GM23338 (cell line): ENCODE results near the gene TSC22D1. TPM values are rescaled to one million over a fixed set of nuclear protein-coding genes. Genes with fewer than 3 reads are reported as not detected.

Source experiments
- ATAC-seq: fragments of 200-7000 bp; cut with Tn5 transposase; 3 replicates; pipeline ENCODE4 v1.9.1; 2020
- DNase-seq: peaks from one replicate; pipeline ENCODE4 v3.0.0-alpha.2; 2015; ENCODE audit warnings: low spot score
- H2AFZ ChIP-seq: fragments of 200-600 bp; sonication (generic); 2 replicates; pipeline ENCODE4 v1.8.0; 2016; ENCODE audit warnings: antibody characterized with exemption, mild to moderate bottlenecking, moderate library complexity
- H3F3A ChIP-seq: fragments of 200-600 bp; sonication (generic); replicated peaks from 2 replicates; pipeline ENCODE4 v1.8.0; 2017; ENCODE audit warnings: antibody characterized with exemption, mixed run types, low read depth
- H3K27ac ChIP-seq: fragments of 200-600 bp; sonication (generic); 2 replicates; pipeline ENCODE4 v1.6.1; 2016; ENCODE audit warnings: low read depth
- H3K27me3 ChIP-seq: fragments of 200-600 bp; sonication (generic); 2 replicates; pipeline ENCODE4 v1.8.0; 2016; ENCODE audit warnings: mild to moderate bottlenecking, mixed run types, moderate library complexity; ENCODE audit not compliant: insufficient read depth
- H3K36me3 ChIP-seq: fragments of 200-600 bp; sonication (generic); 2 replicates; pipeline ENCODE4 v1.8.0; 2016; ENCODE audit warnings: mild to moderate bottlenecking; ENCODE audit not compliant: insufficient read depth
- H3K4me1 ChIP-seq: fragments of 200-600 bp; sonication (generic); 2 replicates; pipeline ENCODE4 v1.8.0; 2016; ENCODE audit warnings: mild to moderate bottlenecking, moderate library complexity; ENCODE audit not compliant: insufficient read depth
- H3K4me2 ChIP-seq: fragments of 200-600 bp; sonication (generic); 2 replicates; pipeline ENCODE4 v1.7.1; 2017; ENCODE audit warnings: mixed run types
- H3K4me3 ChIP-seq: fragments of 200-600 bp; sonication (generic); 2 replicates; pipeline ENCODE4 v1.6.1; 2016; ENCODE audit warnings: mixed run types
- H3K79me2 ChIP-seq: fragments of 200-600 bp; sonication (generic); replicated peaks from 2 replicates; pipeline ENCODE4 v1.8.0; 2017; ENCODE audit warnings: mild to moderate bottlenecking; ENCODE audit not compliant: insufficient read depth
- H3K9me2 ChIP-seq: fragments of 200-600 bp; sonication (generic); 2 replicates; pipeline ENCODE4 v1.8.0; 2017; ENCODE audit not compliant: insufficient read depth
- H4K20me1 ChIP-seq: fragments of 200-600 bp; sonication (generic); replicated peaks from 2 replicates; pipeline ENCODE4 v1.8.0; 2017; ENCODE audit warnings: mild to moderate bottlenecking; ENCODE audit not compliant: insufficient read depth
- H3K27ac Mint-ChIP-seq: 2 replicates; pipeline ENCODE4 v1.8.0; 2020; ENCODE audit warnings: inconsistent platforms, mild to moderate bottlenecking, moderate library complexity, mixed read lengths
- H3K27me3 Mint-ChIP-seq: 3 replicates; pipeline ENCODE4 v1.8.0; 2022; ENCODE audit warnings: low read depth, mild to moderate bottlenecking, moderate library complexity, mixed read lengths, inconsistent platforms; ENCODE audit not compliant: insufficient read depth, poor library complexity
- H3K36me3 Mint-ChIP-seq: 3 replicates; pipeline ENCODE4 v1.8.0; 2021; ENCODE audit warnings: low read depth, mild to moderate bottlenecking, inconsistent platforms, moderate library complexity, mixed read lengths
- H3K4me1 Mint-ChIP-seq: 3 replicates; pipeline ENCODE4 v1.8.0; 2020; ENCODE audit warnings: mild to moderate bottlenecking, inconsistent platforms, mixed read lengths
- H3K4me3 Mint-ChIP-seq: 3 replicates; pipeline ENCODE4 v1.8.0; 2021; ENCODE audit warnings: moderate library complexity, mild to moderate bottlenecking, inconsistent platforms, mixed read lengths
- H3K9me3 Mint-ChIP-seq: 3 replicates; pipeline ENCODE4 v1.8.0; 2020; ENCODE audit warnings: moderate library complexity, mild to moderate bottlenecking, inconsistent platforms, mixed read lengths
- CREB1 ChIP-seq: fragments of 250-450 bp; sonication (Bioruptor Pico); IDR thresholded peaks from 2 replicates; pipeline ENCODE4 v1.5.0; 2020; ENCODE audit warnings: low read depth, mild to moderate bottlenecking, moderate library complexity
- JUNB ChIP-seq: IDR thresholded peaks from one replicate; pipeline ENCODE4 v1.6.1; 2016; ENCODE audit warnings: antibody characterized with exemption; ENCODE audit not compliant: unreplicated experiment
- POLR2AphosphoS5 ChIP-seq: IDR thresholded peaks from 2 replicates; pipeline ENCODE4 v1.6.1; 2016; ENCODE audit warnings: antibody characterized with exemption, low read depth
- STAT1 ChIP-seq: IDR thresholded peaks from one replicate; pipeline ENCODE4 v1.6.1; 2016; ENCODE audit warnings: antibody characterized with exemption; ENCODE audit not compliant: unreplicated experiment
- polyA plus RNA-seq: library from polyadenylated mRNA; unstranded; fragments of >200 nt; fragmentation: Nextera tagmentation; extraction: Ambion mirVana; gene quantifications from 2 replicates; pipeline ENCODE4 v1.2.1, GENCODE V29; 2016
- total RNA-seq: library from RNA; depleted of rRNA; stranded (reverse); fragments of >200 nt; shearing (Covaris generic); gene quantifications from 2 replicates; pipeline ENCODE4 v1.2.3, GENCODE V29; 2014
- TF ChIP-seq, protein P1 (sequence below): IDR thresholded peaks from one replicate; pipeline ENCODE4 v1.6.1; 2018; ENCODE audit warnings: antibody characterized with exemption; ENCODE audit not compliant: unreplicated experiment
- TF ChIP-seq, protein P2 (sequence below), 2 experiments: fragments of 200-600 bp in 1 of 2; sonication (generic) in 1 of 2; conservative IDR thresholded peaks; 2 replicates each; pipeline versions ENCODE4 v1.5.1 to v1.6.1; 2016 to 2017; ENCODE audit warnings: antibody characterized with exemption in 2 of 2, low read depth in 2 of 2, mild to moderate bottlenecking in 2 of 2, moderate library complexity in 1 of 2

Gene TSC22D1
- total and polyA plus RNA-seq, 2 experiments from 2014 or later, result 58.5 to 114 TPM

DNA sequence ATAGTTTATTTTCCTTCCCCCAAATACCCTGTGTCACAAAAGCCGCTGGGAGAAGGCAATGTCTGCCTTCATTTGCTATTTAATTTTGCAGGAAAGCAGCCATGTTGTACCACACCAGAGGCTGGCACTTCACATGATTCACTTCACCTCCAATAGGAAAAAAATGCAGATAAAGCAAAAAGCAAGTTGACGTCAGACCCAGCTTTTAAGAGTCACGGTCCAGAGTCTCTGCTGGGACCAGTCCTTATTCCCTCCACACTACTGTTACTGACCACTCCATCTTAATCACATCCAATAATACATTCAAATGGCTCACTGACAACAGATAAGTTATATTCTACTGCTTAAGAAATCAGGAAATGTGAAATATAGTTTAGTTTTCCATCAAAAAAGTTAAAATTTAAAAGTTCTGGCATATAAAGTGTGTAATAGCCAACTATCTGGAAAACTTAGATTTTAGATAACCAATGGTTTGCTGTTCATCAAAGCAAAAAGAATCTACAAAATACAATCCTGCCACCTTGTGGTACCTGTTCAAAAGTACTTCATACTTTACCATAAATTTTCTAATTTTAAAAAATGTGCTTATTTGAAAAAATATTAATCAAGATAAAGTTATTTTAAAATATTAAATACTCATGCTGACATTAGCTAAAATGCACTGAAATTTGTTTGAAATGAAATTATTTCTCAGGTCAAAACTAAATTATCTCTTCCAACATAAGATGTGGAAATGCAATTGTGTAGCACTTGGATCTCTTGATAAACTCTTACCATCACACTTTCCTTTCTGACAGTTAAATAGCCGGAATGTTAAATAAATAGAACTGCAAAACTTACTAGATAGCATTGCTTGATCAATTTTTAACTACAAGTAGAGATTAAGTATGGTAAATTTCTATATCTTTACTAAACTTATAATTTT, 105.2 kb downstream of the TSC22D1 start:
- H3K79me2 ChIP-seq, result peaks cover 65% of the 10 kb centered on the region
- no peak overlapping the region for H3K27ac ChIP-seq
- peaks cover 12% of the 10 kb centered on the region for H3K4me1 ChIP-seq
- no peaks in the 10 kb centered on the region for H3K9me2 ChIP-seq
- no peaks in the 10 kb centered on the region for H3K27me3 ChIP-seq
- peaks cover 18% of the 10 kb centered on the region for H3K4me1 Mint-ChIP-seq
- 0 out of 2 replicates have a peak overlapping the region, but pooled peaks have one; percentile 4 for H3K27ac Mint-ChIP-seq
- no peak overlapping the region for H3K4me3 Mint-ChIP-seq
- no peaks in the 10 kb centered on the region for H3K9me3 Mint-ChIP-seq
- no peak for ATAC-seq
- peaks cover 5% of the 10 kb centered on the region; the same call in 2 of the 3 replicates for H3K36me3 Mint-ChIP-seq
- no peaks in the 10 kb centered on the region for H3K36me3 ChIP-seq
- no peak overlapping the region for H3K4me3 ChIP-seq
- peak; percentile 44 for DNase-seq
- peaks cover 5% of the 10 kb centered on the region for H3K27me3 Mint-ChIP-seq
- TF ChIP-seq JUNB, result no peak
- TF ChIP-seq, protein P1, sequence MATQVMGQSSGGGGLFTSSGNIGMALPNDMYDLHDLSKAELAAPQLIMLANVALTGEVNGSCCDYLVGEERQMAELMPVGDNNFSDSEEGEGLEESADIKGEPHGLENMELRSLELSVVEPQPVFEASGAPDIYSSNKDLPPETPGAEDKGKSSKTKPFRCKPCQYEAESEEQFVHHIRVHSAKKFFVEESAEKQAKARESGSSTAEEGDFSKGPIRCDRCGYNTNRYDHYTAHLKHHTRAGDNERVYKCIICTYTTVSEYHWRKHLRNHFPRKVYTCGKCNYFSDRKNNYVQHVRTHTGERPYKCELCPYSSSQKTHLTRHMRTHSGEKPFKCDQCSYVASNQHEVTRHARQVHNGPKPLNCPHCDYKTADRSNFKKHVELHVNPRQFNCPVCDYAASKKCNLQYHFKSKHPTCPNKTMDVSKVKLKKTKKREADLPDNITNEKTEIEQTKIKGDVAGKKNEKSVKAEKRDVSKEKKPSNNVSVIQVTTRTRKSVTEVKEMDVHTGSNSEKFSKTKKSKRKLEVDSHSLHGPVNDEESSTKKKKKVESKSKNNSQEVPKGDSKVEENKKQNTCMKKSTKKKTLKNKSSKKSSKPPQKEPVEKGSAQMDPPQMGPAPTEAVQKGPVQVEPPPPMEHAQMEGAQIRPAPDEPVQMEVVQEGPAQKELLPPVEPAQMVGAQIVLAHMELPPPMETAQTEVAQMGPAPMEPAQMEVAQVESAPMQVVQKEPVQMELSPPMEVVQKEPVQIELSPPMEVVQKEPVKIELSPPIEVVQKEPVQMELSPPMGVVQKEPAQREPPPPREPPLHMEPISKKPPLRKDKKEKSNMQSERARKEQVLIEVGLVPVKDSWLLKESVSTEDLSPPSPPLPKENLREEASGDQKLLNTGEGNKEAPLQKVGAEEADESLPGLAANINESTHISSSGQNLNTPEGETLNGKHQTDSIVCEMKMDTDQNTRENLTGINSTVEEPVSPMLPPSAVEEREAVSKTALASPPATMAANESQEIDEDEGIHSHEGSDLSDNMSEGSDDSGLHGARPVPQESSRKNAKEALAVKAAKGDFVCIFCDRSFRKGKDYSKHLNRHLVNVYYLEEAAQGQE, result no peak
- TF ChIP-seq STAT1, result no peak
- TF ChIP-seq, protein P2, sequence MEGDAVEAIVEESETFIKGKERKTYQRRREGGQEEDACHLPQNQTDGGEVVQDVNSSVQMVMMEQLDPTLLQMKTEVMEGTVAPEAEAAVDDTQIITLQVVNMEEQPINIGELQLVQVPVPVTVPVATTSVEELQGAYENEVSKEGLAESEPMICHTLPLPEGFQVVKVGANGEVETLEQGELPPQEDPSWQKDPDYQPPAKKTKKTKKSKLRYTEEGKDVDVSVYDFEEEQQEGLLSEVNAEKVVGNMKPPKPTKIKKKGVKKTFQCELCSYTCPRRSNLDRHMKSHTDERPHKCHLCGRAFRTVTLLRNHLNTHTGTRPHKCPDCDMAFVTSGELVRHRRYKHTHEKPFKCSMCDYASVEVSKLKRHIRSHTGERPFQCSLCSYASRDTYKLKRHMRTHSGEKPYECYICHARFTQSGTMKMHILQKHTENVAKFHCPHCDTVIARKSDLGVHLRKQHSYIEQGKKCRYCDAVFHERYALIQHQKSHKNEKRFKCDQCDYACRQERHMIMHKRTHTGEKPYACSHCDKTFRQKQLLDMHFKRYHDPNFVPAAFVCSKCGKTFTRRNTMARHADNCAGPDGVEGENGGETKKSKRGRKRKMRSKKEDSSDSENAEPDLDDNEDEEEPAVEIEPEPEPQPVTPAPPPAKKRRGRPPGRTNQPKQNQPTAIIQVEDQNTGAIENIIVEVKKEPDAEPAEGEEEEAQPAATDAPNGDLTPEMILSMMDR (conservative IDR thresholded peaks at IDR 0.05; ENCODE audit: low read depth in 2 of 2), result peak in 1 of 2 experiments; percentile 61; a peak in 3 of 4 replicates
- no peak overlapping the region for H3K4me2 ChIP-seq
- H4K20me1 ChIP-seq, result no peaks in the 10 kb centered on the region; the same call in 1 of the 2 replicates
- H2AFZ ChIP-seq, result no peak overlapping the region
- H3F3A ChIP-seq, result no peaks in the 10 kb centered on the region

DNA sequence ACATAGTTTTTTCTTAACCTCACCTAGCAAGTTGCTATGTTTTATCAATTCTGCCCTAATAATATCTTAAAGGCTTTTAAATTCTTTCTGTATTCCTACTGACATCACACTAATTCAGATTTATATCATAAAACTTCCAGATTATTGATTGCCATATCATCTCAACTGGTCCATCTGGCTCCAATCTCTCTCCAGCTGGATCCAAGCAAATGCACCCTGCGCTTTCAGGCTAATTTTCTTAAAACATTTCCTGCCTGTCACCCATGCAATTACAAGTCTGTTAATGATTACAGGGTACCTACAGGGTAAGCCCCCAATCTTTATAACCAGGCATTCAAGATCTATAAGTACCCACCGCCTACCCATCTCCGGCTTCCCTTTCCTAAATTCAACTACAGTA, 107.3 kb downstream of the TSC22D1 start:
- no peak for TF ChIP-seq CREB1 (CRISPR knock-in tag)
- no peak for TF ChIP-seq POLR2AphosphoS5
- Histone ChIP-seq H3K27me3 (no peaks in the 10 kb centered on the region), H3K4me1 (peaks cover 13% of the 10 kb centered on the region), H3F3A (no peaks in the 10 kb centered on the region), H3K27ac (no peak overlapping the region), H3K36me3 (no peaks in the 10 kb centered on the region), H2AFZ (no peak overlapping the region), H3K9me2 (no peaks in the 10 kb centered on the region), H3K4me2 (no peak overlapping the region), H3K4me3 (no peak overlapping the region), H3K79me2 (peaks cover 65% of the 10 kb centered on the region), H4K20me1 (peaks cover 5% of the 10 kb centered on the region; the same call in 1 of the 2 replicates)
- peaks cover 10% of the 10 kb centered on the region for H3K4me1 Mint-ChIP-seq
- DNase-seq (no peak), ATAC-seq (no peak)
- H3K9me3 Mint-ChIP-seq, result no peaks in the 10 kb centered on the region
- H3K27ac Mint-ChIP-seq, result no peak overlapping the region
- peaks cover 2% of the 10 kb centered on the region for H3K27me3 Mint-ChIP-seq
- H3K4me3 Mint-ChIP-seq, result no peak overlapping the region
- peaks cover 5% of the 10 kb centered on the region; the same call in 2 of the 3 replicates for H3K36me3 Mint-ChIP-seq
